BJ (cell line): ENCODE data around the gene GCC2. TPM values are rescaled to one million over a fixed set of nuclear protein-coding genes. Genes with fewer than 3 reads are reported as not detected.
"Not testable (repeated sequence)": the region's sequence is repeated elsewhere in the genome, so short reads cannot be mapped to it uniquely, and the experiment has no call there.

Experiments
- CTCF ChIA-PET: fragments of 350-600 bp; formaldehyde crosslinking; extraction: SDS; loops from one replicate; lab custom pipeline; 2021; ENCODE audit warnings: antibody characterized with exemption, inconsistent platforms; lab: Yijun Ruan, JAX
- POLR2A ChIA-PET: fragments of 300-600 bp; sonication (Branson Sonifier 250); formaldehyde crosslinking; extraction: SDS; loops from one replicate; lab custom pipeline; 2021; ENCODE audit warnings: antibody characterized with exemption; lab: Charles Lee
- DNase-seq: peaks from one replicate; pipeline ENCODE4 v3.0.0-alpha.2; 2011; ENCODE audit warnings: low read depth
- H3K27me3 ChIP-seq: 2 replicates; pipeline ENCODE4 v1.6.0; 2011; ENCODE audit warnings: low read length; ENCODE audit not compliant: control insufficient read depth, insufficient read depth
- H3K36me3 ChIP-seq: 2 replicates; pipeline ENCODE4 v1.5.1; 2011; ENCODE audit warnings: low read length; ENCODE audit not compliant: control insufficient read depth, insufficient read depth
- H3K4me3 ChIP-seq: 2 replicates; pipeline ENCODE4 v1.5.1; 2011; ENCODE audit warnings: low read depth, mild to moderate bottlenecking, control low read depth, low read length
- polyA plus RNA-seq: library from polyadenylated mRNA; depleted of rRNA; stranded (reverse); fragments of >200 nt; gene quantifications from 2 replicates; pipeline ENCODE4 v1.2.3, GENCODE V29; 2011
- TF ChIP-seq, protein P1 (sequence below): IDR thresholded peaks from 2 replicates; pipeline ENCODE4 v1.5.1; 2011; ENCODE audit warnings: low read depth, mild to moderate bottlenecking, control low read depth, inconsistent platforms, low read length, moderate library complexity; ENCODE audit not compliant: insufficient read depth

Gene GCC2
- polyA plus RNA-seq, 1 experiment, result 4.7 TPM

DNA sequence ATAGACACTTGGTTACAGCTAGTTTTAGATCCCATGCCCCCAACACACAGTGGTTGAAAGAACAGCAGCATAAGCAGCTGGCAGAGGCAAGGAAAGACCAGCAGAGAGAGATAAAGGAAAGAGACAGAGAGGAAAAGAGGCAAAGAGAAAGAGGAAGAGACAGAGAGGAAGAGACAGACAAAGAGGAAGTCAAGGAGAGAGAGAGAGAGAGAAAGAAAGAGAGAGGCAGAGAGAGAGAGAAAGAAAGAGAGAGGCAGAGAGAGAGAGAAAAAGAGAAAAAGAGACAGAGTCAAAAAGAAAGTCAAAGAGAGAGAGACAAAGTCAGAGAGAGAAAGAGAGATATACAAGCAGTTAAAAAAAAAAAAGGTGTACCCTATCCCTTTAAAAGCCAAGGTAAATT, 76.3 kb downstream of the GCC2 start:
- CTCF ChIA-PET, DNase-seq, POLR2A ChIA-PET, H3K36me3 ChIP-seq, H3K4me3 ChIP-seq, H3K27me3 ChIP-seq: not testable (repeated sequence)

DNA sequence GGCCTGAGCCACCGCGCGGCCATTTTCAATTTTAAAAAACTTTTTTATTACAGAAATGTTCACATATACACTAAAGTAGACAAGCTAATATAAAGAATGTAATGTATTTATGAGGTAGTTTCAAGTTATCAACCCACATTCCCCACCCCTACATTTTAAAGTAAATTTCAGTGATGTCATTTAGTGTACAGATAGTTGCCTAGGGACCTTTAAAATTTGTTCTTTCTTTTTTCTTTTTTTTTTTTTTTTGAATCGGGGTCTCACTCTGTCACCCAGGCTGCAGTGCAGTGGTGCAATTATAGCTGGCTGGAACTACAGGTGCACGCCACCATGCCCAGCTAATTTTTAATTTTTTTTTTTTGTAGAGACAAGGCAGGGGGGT, 82.7 kb downstream of the GCC2 start:
- POLR2A ChIA-PET, result no interaction called here
- Histone ChIP-seq H3K27me3 (no peaks in the 10 kb centered on the region), H3K36me3 (no peaks in the 10 kb centered on the region), H3K4me3 (no peak overlapping the region)
- TF ChIP-seq, protein P1, sequence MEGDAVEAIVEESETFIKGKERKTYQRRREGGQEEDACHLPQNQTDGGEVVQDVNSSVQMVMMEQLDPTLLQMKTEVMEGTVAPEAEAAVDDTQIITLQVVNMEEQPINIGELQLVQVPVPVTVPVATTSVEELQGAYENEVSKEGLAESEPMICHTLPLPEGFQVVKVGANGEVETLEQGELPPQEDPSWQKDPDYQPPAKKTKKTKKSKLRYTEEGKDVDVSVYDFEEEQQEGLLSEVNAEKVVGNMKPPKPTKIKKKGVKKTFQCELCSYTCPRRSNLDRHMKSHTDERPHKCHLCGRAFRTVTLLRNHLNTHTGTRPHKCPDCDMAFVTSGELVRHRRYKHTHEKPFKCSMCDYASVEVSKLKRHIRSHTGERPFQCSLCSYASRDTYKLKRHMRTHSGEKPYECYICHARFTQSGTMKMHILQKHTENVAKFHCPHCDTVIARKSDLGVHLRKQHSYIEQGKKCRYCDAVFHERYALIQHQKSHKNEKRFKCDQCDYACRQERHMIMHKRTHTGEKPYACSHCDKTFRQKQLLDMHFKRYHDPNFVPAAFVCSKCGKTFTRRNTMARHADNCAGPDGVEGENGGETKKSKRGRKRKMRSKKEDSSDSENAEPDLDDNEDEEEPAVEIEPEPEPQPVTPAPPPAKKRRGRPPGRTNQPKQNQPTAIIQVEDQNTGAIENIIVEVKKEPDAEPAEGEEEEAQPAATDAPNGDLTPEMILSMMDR, result no peak
- CTCF ChIA-PET, result no interaction called here
- DNase-seq, result no peak

DNA sequence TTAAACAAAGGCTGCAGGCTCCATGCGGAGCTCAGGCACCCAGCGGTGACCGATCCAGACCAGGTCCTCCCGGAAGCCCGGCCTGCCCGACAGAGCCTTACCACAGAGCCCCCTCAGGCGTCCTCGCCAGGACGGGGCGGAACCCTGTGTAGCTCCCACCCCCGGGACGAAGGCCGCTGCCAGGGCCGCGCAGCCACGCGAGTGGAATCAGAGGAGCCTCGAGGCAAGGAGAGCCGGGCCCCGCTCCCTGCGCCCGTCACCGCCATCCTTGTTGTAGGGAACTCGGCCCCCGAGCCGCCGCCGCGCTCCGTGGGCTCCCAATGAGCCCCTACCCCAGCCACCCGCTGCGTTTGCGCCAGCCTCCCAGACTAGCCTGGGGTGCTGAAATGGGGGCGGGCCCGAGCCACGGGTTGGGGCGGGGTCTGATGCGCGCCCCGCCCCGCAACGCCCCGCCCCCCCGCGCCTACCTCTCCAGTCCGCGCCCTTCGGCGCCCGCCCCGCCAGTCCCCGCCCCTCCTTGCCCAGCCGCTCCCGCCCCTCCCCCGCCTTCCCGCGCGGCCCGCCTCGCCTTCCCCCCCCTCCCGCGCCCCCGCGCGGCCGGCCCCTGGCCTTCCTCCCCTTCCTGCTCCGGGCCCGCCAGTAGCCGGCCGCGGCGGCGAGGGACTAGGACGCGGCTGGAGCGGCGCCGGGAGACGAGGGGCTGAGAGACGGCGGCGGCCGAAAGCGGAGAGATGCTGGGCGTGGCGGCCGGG, 85.0 kb downstream of the GCC2 start, which contains the start of gene LIMS1:
Gene LIMS1 (plus strand): TSS at position 639 of the 752 bp plus-strand sequence. CDS start 93 bp downstream, at position 732.
- DNase-seq, result peak; percentile 39
- POLR2A ChIA-PET, result interaction anchor here (0.6 kb wide), 1 partner anchor 44 kb away, joined by 5 read pairs; no protein-coding TSS in a partner anchor
- no peaks in the 10 kb centered on the region for H3K27me3 ChIP-seq
- CTCF ChIA-PET, result interaction anchor here (0.9 to 2.1 kb wide), 2 partner anchors 50 kb away, joined by 3 to 9 read pairs; no protein-coding TSS in a partner anchor
- H3K36me3 ChIP-seq, result no peaks in the 10 kb centered on the region
- H3K4me3 ChIP-seq, result peak within 1 kb of the TSS; percentile 75
- TF ChIP-seq, protein P1, result no peak

DNA sequence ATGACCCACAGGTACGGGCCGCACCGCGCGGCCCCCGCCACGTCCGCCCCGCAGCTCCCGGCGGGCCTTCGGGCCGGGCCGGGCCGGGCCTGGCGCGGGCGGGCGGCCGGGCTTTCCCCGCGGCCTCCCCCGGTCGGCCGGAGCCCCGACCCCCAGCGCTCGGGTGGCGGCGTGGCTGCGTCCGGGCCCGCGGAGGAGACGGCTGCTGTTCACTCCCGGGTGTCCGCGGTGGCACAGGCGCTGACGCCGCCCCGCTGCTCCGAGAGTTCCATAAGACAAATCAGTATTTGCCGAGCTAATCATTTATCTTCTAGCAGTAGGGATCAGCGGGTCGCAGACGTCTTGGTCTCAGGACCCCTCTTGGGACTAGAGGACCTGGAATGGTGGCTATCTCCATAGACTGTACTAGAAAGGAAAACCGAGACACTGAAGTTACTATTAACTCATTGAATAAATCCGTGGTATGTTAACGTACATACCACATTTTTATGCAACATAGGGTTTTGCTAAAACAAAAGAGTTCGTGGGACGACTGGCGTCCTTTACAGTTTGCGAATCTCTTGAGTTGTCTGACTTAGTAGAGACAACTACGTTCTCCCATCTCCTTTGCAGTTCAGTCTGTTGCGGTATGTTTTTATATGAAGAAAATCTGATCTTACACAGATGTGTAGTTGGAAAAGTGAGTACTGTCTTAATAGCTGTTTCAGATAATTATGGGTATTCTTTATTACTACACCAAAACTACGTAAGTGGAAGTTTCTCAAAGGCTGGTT, 85.8 kb downstream of the GCC2 start:
- Histone ChIP-seq H3K4me3 (peak overlapping the region; percentile 62), H3K27me3 (no peaks in the 10 kb centered on the region), H3K36me3 (no peaks in the 10 kb centered on the region)
- ChIA-PET POLR2A (interaction anchor here (0.8 kb wide), 1 partner anchor 42 kb away, joined by 3 read pairs; no protein-coding TSS in a partner anchor), CTCF (interaction anchor here (0.6 to 2.1 kb wide), 4 partner anchors 12 to 320 kb away, joined by 3 to 9 read pairs (median 4); no protein-coding TSS in a partner anchor)
- no peak for DNase-seq
- TF ChIP-seq, protein P1, result no peak

DNA sequence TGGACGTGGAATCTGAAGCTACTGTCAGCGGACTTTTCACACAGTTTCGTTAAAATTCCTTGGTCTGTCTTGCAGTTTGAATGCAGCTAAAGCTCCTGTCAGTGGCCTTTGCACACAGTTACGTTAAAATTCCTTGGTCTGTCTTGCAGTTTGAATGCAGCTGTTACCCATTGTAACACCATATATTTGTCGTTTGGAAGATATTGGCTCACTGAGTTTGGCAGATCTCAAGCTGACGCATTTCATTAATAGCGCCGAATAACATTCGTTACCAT, 86.3 kb downstream of the GCC2 start:
- CTCF ChIA-PET, result interaction anchor here (0.6 to 2.1 kb wide), 4 partner anchors 11 to 320 kb away, joined by 3 to 9 read pairs (median 4); no protein-coding TSS in a partner anchor
- DNase-seq, result no peak

More for the DNA sequence above, 86.3 kb downstream of the GCC2 start:
- H3K27me3 ChIP-seq, result no peaks in the 10 kb centered on the region
- POLR2A ChIA-PET, result interaction anchor here (0.6 to 0.8 kb wide), 2 partner anchors 43 to 145 kb away, joined by 3 read pairs; no protein-coding TSS in a partner anchor
- no peaks in the 10 kb centered on the region for H3K36me3 ChIP-seq
- peak overlapping the region; percentile 62 for H3K4me3 ChIP-seq
- TF ChIP-seq, protein P1, result no peak
